Suprapubic skin (tissue), 4 donors: Measurements from ENCODE around the gene AKR1B15.

Experiments used
- CTCF ChIP-seq, 2 donors: fragments of 200-600 bp in 1 of 2; fragments of 450-650 bp in 1 of 2; sonication (generic) in 1 of 2; IDR thresholded peaks; one replicate each; pipeline ENCODE4 v1.5.1; 2016 to 2019; ENCODE audit warnings: antibody characterized with exemption in 2 of 2, mild to moderate bottlenecking in 1 of 2, moderate library complexity in 1 of 2
- EP300 ChIP-seq: sonication (generic); formaldehyde crosslinking; IDR thresholded peaks from one replicate; pipeline ENCODE4 v1.6.1; 2017; ENCODE audit warnings: antibody characterized with exemption
- POLR2A ChIP-seq, 2 donors: fragments of 450-650 bp; IDR thresholded peaks; one replicate each; pipeline ENCODE4 v1.6.1; 2017; ENCODE audit warnings: antibody characterized with exemption in 2 of 2, mild to moderate bottlenecking in 2 of 2, moderate library complexity in 2 of 2
- POLR2AphosphoS5 ChIP-seq, 3 donors: sonication (generic); formaldehyde crosslinking; IDR thresholded peaks; one replicate each; pipeline ENCODE4 v1.6.1; 2017; ENCODE audit warnings: antibody characterized with exemption in 3 of 3

- TF ChIP-seq POLR2A (IDR thresholded peaks at IDR 0.05) (no peak), EP300 (no peak), CTCF (IDR thresholded peaks at IDR 0.05) (no peak), POLR2AphosphoS5 (IDR thresholded peaks at IDR 0.05) (no peak)
Measured at GRCh38 chr7:134535919-134536299, 13.0 kb upstream of the AKR1B15 start.
